Fibroblast of villous mesenchyme (primary cell): ENCODE data around the gene ZNF532. TPM values are rescaled to one million over a fixed set of nuclear protein-coding genes. Genes with fewer than 3 reads are reported as not detected.

Experiments used
- DNase-seq: peaks from one replicate; pipeline ENCODE4 v3.0.0-alpha.2; 2010; ENCODE audit warnings: low read depth
- H3K4me3 ChIP-seq: 2 replicates; pipeline ENCODE4 v1.5.1; 2011; ENCODE audit warnings: low read depth, mild to moderate bottlenecking, low read length
- CTCF ChIP-seq: IDR thresholded peaks from 2 replicates; pipeline ENCODE4 v1.5.1; 2012; ENCODE audit warnings: low read depth, mild to moderate bottlenecking, low read length; ENCODE audit not compliant: insufficient read depth
- total RNA-seq: library from RNA; depleted of rRNA; stranded (reverse); fragments of >200 nt; gene quantifications from 2 replicates; pipeline ENCODE4 v1.2.3, GENCODE V29; 2012

The ZNF532 gene
- total RNA-seq, 1 donor = 45.8 TPM

GRCh38 chr18:58943896-58944295, 79.2 kb downstream of the ZNF532 start:
- no peak for TF ChIP-seq CTCF
- DNase-seq = no peak
- H3K4me3 ChIP-seq = no peak overlapping the region

GRCh38 chr18:58947136-58947732, 82.6 kb downstream of the ZNF532 start:
- no peak overlapping the region for H3K4me3 ChIP-seq
- no peak for TF ChIP-seq CTCF
- no peak for DNase-seq

DNA sequence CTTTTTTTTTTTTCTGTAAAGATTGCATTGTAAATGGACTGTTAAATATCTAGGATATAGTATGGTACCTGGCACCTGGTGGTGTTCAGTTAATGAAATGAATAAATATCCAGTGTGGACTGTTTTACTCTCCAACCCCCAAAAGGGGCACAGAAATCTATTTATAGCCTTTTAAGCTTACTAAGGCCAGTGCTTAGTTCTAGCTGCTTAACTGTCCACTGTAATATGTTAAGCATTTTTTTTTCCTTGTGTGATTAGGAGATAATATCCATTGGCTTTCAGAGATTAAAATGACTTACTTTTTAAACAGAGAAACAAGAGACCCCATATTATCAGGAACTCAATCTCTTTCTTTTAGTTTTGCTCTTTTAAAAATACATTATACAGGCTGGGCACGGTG, 84.4 kb downstream of the ZNF532 start:
- TF ChIP-seq CTCF = no peak
- H3K4me3 ChIP-seq = no peak overlapping the region
- DNase-seq = no peak

GRCh38 chr18:58951986-58952702, 87.5 kb downstream of the ZNF532 start:
- DNase-seq = no peak
- no peak for TF ChIP-seq CTCF
- H3K4me3 ChIP-seq = no peak overlapping the region

DNA sequence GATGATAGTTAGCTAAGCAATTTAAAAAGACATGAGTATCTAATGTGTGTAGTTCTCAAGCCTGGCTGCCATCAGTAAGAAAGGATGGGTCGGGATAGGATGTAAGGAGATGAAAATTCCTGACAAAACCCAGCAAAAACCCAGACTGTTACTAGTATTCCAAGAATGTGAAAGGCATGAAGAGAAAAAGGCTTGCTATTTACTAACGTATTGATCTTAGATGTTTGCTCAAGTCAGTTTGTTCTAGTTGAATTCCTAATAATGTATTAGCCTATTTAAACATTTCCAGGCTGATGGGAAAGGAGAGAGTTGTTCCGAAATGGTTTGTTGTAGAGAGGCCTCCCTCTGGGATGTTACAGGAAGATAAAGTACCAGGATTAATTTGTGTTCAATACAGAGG, 88.2 kb downstream of the ZNF532 start:
- no peak overlapping the region for H3K4me3 ChIP-seq
- DNase-seq = no peak
- no peak for TF ChIP-seq CTCF

DNA sequence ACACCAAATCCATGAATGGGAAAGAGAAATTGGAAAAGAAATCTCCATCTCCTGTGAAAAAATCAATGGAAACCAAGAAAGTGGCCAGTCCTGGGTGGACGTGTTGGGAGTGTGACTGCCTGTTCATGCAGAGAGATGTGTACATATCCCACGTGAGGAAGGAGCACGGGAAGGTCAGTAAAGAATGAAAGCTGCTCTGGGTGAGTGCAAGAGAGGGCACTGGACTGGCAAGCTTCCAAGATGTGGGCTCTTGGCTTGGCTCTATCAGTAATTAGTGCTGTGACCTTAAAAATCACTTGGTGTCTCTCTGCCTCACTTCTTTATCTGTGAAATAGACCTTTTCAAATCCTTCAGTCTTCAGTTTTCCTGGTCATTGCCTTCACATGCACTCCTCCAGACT, 89.0 kb downstream of the ZNF532 start:
- no peak for TF ChIP-seq CTCF
- DNase-seq = peak; percentile 33

GRCh38 chr18:58955001-58955400, 90.3 kb downstream of the ZNF532 start:
- DNase-seq = no peak
- TF ChIP-seq CTCF = no peak
- no peak overlapping the region for H3K4me3 ChIP-seq

More for the DNA sequence above, 89.0 kb downstream of the ZNF532 start:
- H3K4me3 ChIP-seq = no peak overlapping the region
